HG03460 (cell line): ENCODE data around the gene SPAG16.
"Not testable (repeated sequence)": the region's sequence is repeated elsewhere in the genome, so short reads cannot be mapped to it uniquely, and the experiment has no call there.

Source experiments
- ATAC-seq: cut with Tn5 transposase; IDR thresholded peaks from one replicate; pipeline ENCODE4 v1.9.1; 2021; ENCODE audit not compliant: unreplicated experiment

The SPAG16 gene

DNA sequence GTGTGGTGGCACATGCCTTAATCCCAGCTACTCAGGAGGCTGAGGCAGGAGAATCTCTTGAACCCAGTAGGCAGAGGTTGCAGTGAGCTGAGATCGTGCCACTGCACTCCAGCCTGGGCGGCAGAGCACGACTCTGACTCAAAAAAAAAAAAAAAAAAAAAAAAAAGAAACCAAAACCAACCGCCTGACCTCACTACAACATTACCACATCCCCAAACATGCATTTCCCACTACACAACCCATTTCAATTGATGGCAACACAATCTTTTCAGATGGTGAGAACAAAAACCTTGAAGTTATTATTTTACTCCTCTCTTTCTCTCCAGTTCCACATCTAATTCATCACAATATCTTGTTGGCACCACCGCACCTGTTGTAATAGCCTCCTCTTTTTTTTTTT is 778.0 kb downstream of the SPAG16 start:
- ATAC-seq: not testable (repeated sequence)

DNA sequence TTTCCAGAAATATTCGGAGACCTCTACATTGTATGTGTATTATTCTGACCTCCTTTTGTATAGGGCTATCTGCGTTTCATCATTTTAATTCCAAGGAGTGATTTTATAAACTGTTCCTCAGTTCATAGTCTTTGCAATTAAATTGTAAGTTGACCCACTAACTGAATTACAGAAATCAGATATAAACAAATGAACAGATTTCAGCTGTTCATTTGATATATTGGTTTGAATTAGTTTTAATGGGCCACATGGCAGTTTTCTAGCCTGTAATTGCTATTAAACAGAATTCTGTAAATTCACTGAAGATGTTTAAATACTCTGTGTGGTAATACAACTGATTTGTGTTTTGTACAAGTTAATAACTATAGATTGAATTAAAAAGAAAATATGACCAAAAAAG is 780.2 kb downstream of the SPAG16 start:
- no peak for ATAC-seq

DNA sequence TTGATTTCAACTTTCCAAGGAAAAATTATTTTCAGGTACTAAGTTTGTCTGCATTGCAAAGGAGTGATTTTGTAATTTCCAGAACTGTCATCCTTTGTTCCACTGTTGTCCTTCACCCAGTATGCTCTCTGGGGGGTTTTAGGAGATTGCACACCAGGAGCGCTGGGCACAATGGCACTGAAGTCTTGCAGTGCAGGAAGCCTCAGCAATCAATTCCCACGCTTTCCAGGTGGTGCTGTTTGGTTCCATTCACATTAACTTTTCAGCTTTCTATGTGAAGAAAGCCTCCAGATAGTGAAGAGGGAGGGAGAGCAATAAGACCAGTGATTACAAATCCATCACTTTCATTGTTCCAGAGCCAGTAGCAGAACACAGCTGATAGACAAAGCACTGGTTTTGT is 782.6 kb downstream of the SPAG16 start:
- ATAC-seq: no peak

DNA sequence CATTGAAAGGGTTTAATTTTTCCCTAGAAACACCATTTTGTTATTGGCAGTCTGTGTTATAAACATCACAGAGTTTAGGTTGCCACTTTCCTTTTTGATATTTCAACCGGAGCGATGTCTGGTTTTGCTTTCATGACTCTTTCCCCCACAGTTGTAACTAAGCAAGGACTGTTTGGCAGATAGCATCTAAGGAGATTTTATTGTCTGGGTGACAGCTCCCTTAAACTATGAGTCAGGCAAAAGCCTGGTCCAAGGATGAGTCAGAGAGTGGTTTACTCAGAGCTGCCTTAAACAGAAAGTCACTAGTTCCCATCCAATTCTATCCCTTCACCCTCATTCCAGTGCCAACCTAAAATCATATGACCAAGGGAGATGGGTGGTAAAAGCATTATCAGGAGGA is 785.0 kb downstream of the SPAG16 start:
- ATAC-seq: peak; percentile 70

DNA sequence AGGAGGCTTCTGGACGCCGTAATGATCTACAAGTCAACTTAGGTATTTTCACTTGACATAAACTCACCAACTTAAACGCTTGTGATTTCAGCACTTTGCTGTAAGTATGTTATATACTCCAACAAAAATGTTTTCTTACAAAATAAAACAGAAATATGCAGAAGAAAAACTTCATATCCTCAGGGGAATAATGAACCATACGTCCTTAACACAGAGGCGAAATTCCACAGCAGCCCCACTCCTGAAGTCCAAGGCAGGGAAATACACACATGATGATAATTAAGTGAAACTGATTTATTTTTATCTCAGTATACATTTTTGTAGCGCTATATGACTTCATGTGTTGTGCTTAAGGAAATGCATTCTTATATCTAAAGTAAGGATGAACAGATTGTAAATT is 791.2 kb downstream of the SPAG16 start:
- ATAC-seq: no peak

DNA sequence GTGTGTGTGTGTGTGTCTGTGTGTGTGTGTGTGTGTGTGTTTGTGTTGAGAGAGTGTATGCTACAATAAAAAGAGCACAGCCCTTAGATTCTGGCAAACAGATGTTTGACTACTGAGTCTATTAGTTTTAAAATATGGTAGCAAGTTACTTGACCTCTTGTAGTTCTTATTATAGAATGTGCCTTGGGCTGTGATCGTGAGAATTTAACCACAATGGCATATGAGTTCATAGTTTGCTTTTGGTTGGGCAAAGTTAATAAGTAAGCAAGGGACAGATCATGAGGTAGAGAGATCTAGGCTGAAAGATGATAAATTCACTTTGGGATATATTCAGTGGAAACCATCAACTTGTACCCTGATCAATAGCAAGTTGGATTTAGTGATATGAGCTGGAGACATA is 792.3 kb downstream of the SPAG16 start:
- ATAC-seq: peak; percentile 68

DNA sequence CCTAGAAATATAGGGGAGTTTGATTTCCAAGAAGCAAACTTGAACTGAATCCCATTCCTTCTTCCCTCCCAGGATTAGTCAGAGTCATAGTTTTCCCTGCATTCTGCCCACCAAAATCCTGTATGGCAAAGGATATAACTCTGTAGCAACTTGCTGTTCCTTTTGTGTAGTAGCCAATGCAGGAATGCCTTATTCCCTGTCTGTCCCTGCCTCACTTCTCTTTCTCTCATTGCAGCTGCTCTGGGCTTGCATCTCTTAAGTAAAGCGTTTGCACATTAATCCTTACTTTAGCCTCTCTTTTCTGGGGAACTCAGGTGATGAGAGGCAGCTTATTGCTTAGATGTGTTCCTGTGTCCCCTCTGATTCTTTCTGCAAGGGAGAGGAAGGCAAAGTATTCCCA is 793.5 kb downstream of the SPAG16 start:
- ATAC-seq: no peak

DNA sequence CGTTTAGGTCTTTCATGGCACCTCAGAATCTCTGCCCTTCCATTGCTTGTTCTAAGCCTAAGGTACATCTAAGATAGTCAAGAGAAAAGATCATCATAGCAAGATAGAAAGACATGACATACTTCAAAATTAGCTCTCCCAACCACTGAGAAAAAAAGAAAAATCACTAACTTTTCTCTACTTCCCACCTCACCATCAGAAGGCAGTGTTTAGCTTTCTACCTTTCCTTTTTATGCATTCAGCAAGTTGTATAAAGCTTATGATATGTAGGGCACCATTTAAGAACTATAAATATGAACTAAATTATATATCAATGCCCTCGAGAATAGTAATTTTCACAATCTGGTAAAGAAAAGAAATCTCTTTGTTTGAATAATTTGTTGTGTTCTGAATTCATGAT is 794.8 kb downstream of the SPAG16 start:
- ATAC-seq: no peak

DNA sequence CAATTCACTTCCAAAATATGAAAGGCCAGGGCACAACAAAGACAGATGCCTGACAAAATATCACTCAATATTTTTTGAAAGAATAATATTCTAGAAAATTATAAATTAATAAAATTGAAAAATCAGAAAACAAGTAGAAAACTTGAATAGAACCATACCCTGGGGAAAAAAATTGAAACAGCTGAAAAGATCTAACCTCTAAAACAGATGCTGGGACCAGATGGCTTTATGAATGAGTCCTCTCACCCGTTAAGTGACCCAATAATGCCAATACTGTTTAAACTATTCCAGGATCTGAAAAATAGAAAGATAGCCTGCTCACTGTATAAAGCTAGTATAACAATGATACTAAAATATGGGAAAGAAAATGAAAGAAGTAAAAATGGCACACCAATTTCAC is 804.3 kb downstream of the SPAG16 start:
- no peak for ATAC-seq

DNA sequence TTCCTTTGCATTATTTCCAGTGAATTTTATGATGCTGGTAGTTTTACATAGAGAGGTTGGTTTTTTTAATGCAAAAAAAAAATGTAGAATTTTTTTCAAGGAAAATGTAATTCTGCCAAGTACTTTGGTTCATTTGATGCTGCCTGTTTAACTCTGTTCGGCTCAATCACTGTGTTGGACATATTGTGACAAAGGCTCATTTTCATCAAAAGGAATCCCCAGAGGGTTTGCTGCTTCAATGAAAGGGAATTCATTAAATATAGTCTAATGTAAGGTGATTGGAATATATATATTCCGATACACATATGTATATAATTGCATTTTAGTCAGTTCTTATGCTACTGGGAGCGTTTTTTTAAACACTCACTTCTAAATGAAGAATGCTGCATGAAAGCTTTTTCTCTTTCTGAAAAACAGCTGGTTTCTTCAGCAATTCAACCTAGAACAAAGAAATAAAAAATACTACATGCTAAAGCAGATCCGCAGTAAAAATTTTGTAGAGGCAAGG is 812.0 kb downstream of the SPAG16 start:
- no peak for ATAC-seq

DNA sequence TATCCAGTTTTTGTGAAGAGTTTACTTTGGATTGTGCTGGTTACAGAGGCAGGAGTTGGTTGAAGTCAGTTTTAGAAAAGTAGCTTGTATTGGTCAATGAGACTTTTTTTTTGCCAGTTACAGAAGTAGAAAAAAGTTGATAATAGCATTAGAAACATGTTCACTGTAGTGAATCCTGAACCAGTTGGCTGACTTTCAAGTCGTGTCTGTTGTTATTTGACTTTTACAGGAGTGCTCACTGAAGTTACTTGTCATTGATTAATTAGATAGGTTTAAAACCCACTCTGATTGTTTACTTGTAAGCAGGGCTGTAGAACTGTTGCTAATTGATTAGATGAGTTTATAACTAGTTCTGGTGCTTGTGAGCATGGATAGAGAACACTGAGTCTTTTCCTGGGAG is 814.5 kb downstream of the SPAG16 start:
- ATAC-seq: no peak

DNA sequence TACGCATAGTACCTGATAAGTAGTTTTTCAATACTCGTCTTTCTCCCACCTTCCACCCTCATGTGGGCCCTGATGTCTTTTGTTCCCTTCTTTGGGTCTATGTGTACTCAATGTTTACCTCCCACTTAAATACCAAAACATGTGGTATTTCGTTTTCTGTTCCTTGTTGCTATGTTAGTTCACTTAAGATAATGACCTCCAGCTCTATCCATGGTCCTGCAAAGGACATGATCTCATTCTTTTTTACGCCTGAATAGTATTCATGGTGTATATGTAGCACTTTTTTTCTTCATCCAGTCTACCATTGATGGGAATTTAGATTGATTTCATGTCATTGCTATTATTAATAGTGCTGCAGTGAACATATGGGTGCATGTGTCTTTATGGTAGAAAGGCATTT is 816.2 kb downstream of the SPAG16 start:
- ATAC-seq: no peak

DNA sequence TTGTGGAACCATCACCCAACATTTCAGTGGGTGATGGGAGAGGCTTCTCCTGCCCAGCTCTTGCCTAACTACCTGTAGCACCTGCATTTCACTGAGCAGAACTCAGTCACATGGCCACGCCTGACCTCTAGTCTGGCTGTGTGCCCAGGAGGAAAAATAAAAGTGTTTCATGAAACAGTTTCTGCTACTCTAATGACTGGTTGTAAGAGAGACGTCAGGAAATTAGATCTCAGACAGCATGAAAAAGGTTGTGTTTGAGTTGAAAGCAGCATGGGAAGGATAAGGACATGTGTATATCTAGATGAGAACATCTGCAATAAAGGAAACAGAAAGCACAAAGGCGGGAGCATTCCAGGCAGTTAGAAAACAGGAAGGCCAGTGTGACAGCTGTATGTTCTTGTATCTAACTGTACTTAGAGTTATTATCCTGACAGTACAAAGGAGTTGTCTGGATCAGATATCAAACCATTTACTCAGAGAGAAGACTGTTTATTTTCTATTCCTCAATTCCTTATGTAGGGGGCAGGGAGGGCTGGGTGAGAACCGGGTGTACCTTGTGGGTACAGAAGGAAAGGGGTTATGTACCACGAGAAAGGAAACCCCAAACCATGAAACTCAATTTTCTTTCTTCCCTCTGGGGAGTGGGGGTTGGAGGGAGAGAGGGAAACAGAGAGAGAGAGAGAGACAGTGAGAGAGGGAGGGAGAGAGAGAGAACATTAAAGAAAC is 819.2 kb downstream of the SPAG16 start:
- no peak for ATAC-seq

DNA sequence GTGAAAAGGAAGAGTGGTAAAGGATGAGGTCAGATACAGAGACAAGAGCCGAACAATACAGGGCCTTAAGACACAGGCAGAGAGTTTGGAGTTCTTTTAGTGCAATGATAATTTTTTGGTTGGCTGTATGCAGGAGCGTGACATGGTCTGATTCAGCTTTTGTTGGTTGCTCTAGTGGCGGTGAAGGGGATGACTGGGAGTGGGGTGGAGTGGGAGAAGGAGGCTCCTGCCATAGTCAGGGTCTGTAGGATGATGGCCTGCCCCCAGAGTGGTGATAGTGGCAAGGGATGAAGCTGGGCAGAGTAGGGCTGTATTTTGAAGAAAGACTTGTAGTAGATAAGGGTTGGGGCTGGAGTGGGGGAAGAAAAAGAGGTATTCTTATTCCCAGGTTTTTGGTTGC is 820.0 kb downstream of the SPAG16 start:
- ATAC-seq: no peak

DNA sequence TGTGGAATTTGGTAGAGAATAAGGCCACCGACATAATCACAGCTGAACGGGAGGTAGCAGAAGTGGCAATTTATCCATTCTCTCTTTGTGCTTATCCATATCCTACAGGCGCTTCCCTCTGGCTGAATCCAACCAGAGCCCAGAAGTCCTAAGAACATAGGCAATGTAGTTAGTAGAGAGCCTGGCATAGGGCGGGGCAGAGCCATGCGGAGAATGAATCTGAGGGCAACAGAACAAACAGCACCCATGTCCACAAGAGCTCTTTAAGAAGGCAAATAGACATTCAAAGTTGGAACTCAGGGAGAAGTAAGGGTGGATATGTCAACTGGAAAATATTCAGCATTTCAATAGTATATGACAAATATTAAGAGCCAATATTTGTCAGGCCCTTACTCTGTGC is 820.7 kb downstream of the SPAG16 start:
- no peak for ATAC-seq

DNA sequence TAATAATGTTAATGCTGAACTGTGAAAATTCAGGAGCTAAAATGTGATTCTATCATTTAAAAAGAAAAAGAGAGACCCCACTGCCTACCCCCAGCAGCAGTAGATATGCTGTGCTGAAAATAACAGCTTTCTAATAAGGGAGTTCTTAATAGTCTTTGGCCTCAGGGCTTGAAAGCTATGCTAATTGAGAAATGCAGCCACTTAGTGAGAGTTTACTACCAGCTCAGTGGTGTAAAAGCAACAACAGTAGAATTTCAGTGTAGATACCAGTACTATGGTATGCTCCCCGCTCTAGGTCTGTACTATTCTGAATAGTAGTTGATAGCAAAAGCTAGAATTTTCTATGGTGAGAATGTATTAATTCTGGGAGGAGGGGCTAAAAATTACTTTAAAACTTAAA is 823.5 kb downstream of the SPAG16 start:
- ATAC-seq: no peak

DNA sequence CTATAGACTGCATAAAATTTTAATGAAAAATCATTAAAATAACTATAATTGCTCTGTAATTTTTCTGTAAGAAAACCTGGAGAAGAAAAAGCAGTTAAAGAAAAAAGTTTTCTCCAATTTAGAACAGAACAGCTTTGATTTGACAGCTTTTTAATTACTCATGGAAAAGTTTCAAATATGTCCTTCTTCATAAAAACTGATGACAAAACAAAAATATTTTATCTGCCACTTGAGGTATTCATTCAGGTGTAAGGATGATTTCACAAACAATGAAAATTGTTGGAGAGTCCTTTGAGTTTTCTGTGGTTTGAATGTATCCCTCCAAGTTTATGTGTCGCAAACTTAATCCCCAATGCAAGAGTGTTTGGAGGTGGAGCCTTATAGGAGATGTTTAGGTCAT is 824.3 kb downstream of the SPAG16 start:
- ATAC-seq: no peak

DNA sequence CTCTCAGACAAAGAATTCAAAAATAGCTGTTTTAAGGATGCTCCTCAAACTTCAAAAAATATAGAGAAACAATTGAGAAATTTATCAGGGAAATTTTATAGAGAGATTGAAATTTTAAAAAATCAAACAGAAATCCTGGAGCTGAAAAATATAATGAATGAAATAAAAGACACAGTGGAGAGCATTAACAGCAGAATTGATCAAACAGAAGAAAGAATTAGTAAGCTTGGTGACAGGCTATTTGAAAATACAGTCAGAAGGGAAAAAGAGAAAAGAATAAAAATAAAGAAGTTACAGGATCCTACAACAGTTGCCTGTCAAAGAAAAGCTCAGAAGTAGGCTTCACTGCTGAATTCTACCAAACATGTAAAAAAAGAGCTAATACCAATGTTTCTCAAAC is 832.8 kb downstream of the SPAG16 start:
- ATAC-seq: no peak

DNA sequence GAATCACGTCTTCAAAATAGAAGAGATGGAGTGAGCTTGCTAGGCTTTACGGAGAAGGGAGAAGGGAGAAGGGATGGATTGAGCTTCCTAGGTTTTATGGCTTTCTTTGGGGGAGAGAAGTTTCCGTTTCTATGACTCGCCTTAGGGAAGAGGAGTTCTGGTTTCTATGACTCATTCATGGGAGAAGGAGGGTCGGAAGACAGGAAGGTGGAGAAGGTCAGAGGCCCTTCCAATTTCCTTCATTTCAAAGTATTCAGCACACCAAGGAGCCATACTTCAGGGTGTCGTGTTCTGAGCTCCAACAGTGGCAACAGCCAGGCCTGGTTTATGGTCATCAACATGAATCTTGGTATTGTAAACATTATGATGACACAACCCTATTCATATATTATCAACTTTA is 841.9 kb downstream of the SPAG16 start:
- no peak for ATAC-seq

DNA sequence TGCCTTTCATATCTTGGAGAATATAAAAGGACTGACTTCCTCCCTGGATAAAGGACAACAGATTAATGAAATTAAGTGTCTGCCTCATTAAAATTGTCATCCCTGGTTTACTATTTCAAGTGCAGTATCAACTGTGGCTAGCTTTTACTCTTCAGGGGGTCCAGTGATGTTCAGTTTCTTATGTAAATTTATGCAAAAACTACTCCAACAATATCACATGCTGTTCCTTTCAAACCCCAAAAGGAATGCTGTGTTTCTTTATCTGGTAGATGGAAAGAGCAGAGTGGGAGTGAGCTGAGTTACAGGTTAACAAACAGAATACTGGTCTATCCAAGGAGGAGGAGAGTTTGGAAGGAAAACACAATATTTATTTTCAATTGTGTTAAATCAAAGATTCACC is 842.9 kb downstream of the SPAG16 start:
- ATAC-seq: no peak

DNA sequence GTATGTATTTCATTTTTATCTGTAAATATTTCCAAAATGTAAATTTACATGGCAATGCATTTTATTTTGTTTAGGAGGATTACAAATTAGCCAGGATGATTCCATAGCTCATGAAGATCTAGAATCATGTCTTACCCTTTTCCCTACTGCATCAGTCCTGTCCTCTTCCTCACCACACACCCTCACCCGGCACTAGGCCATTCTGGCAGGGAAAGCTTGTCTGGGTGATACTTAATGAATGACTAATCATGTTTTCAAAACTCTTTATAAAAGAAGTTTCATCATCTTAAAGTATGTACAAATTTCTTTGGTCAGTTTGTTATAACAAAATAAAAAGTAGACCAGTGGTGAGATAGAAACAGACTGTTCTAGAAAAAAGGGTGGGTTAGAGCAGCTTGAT is 843.3 kb downstream of the SPAG16 start:
- ATAC-seq: no peak

DNA sequence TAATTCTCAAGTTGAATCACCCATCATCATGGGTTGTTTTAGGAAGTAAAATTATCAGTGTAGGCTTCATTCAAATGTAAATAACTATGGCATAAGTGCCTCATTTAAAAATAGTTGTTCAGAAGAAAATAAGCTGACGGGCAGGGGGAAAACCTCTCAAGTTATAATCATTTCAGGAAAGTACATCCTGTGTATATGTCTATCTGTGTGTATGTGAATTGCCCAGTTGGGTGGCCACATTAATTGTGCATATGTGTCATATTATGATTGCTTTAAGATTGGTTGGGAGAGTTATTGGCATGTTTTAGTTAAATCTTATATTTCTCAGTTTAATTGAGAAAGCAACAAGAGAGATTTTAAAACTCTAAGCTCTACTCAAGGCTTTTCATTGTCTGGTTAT is 843.8 kb downstream of the SPAG16 start:
- ATAC-seq: no peak

DNA sequence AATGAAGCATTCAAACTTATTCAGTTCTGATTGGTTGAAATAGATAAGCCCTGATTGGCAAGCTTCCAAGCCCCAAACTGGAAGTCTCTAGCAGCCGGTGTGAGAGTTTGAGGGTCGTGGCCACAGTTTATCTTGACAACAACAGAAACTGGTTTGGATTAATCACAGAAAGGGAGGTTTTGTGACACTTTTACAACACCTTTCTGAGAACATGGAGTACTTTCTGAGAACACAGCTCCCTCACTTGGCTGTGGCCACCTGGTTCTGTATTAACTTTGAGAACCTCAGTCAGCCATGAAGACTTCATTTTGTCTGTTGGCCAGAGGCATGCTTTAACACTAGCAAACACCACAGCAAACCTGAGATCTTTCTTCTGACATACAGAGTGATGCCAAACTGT is 845.9 kb downstream of the SPAG16 start:
- no peak for ATAC-seq
